ENCODE measurements around the gene IRX2. TPM values are rescaled to one million over a fixed set of nuclear protein-coding genes. Genes with fewer than 3 reads are reported as not detected.

The IRX2 gene
- total RNA-seq, 1 donor from 2014 or later, result 3.7 TPM

- no peak for TF ChIP-seq CTCF (IDR thresholded peaks at IDR 0.05)
- TF ChIP-seq POLR2AphosphoS5 (IDR thresholded peaks at IDR 0.05; ENCODE audit: insufficient read depth in 1 of 2, low read depth in 1 of 2), result no peak
- no peak for TF ChIP-seq POLR2A (IDR thresholded peaks at IDR 0.05)
- Histone ChIP-seq H3K36me3 (no peaks in the 10 kb centered on the region), H3K27ac (no peak overlapping the region), H3K4me3 (no peak overlapping the region), H3K9me3 (no peaks in the 10 kb centered on the region), H3K4me1 (no peaks in the 10 kb centered on the region), H3K27me3 (no peaks in the 10 kb centered on the region)
- no peak for DNase-seq (ENCODE audit: extremely low spot score in 2 of 2)
- intact Hi-C loops (cut with DNase I), result no loop called here
Measured at GRCh38 chr5:2709976-2710689, 41.3 kb downstream of the IRX2 start.

- Histone ChIP-seq H3K4me3 (no peak overlapping the region), H3K27ac (no peak overlapping the region), H3K4me1 (no peaks in the 10 kb centered on the region), H3K27me3 (no peaks in the 10 kb centered on the region), H3K36me3 (no peaks in the 10 kb centered on the region), H3K9me3 (no peaks in the 10 kb centered on the region)
- TF ChIP-seq CTCF (IDR thresholded peaks at IDR 0.05) (no peak), POLR2A (IDR thresholded peaks at IDR 0.05) (no peak), POLR2AphosphoS5 (IDR thresholded peaks at IDR 0.05; ENCODE audit: insufficient read depth in 1 of 2, low read depth in 1 of 2) (no peak)
- no peak for DNase-seq (ENCODE audit: extremely low spot score in 2 of 2)
- intact Hi-C loops (cut with DNase I), result no loop called here
Measured at GRCh38 chr5:2708751-2709150, 42.7 kb downstream of the IRX2 start.

- TF ChIP-seq CTCF (IDR thresholded peaks at IDR 0.05) (no peak), POLR2AphosphoS5 (IDR thresholded peaks at IDR 0.05; ENCODE audit: insufficient read depth in 1 of 2, low read depth in 1 of 2) (no peak), POLR2A (IDR thresholded peaks at IDR 0.05) (no peak)
- no peaks in the 10 kb centered on the region for H3K4me1 ChIP-seq
- H3K27ac ChIP-seq, result no peak overlapping the region
- no peak overlapping the region for H3K4me3 ChIP-seq
- intact Hi-C loops (cut with DNase I), result no loop called here
- no peaks in the 10 kb centered on the region for H3K27me3 ChIP-seq
- no peak for DNase-seq (ENCODE audit: extremely low spot score in 2 of 2)
- H3K9me3 ChIP-seq, result no peaks in the 10 kb centered on the region
- no peaks in the 10 kb centered on the region for H3K36me3 ChIP-seq
Measured at GRCh38 chr5:2708132-2708531, 43.3 kb downstream of the IRX2 start.

- no peak overlapping the region for H3K27ac ChIP-seq
- no peaks in the 10 kb centered on the region for H3K36me3 ChIP-seq
- no peaks in the 10 kb centered on the region for H3K4me1 ChIP-seq
- no peak for TF ChIP-seq POLR2AphosphoS5 (IDR thresholded peaks at IDR 0.05; ENCODE audit: insufficient read depth in 1 of 2, low read depth in 1 of 2)
- TF ChIP-seq POLR2A (IDR thresholded peaks at IDR 0.05), result no peak
- TF ChIP-seq CTCF (IDR thresholded peaks at IDR 0.05), result no peak
- H3K9me3 ChIP-seq, result no peaks in the 10 kb centered on the region
- intact Hi-C loops (cut with DNase I), result no loop called here
- no peak overlapping the region for H3K4me3 ChIP-seq
- no peak for DNase-seq (ENCODE audit: extremely low spot score in 2 of 2)
- H3K27me3 ChIP-seq, result no peaks in the 10 kb centered on the region
Measured at GRCh38 chr5:2705861-2706260, 45.6 kb downstream of the IRX2 start.

GRCh38 chr5:2704806-2705645 is 46.5 kb downstream of the IRX2 start:
- intact Hi-C loops (cut with DNase I), result no loop called here
- Histone ChIP-seq H3K27ac (no peak overlapping the region), H3K4me3 (no peak overlapping the region), H3K9me3 (no peaks in the 10 kb centered on the region), H3K27me3 (no peaks in the 10 kb centered on the region), H3K4me1 (no peaks in the 10 kb centered on the region), H3K36me3 (no peaks in the 10 kb centered on the region)
- TF ChIP-seq POLR2AphosphoS5 (IDR thresholded peaks at IDR 0.05; ENCODE audit: insufficient read depth in 1 of 2, low read depth in 1 of 2) (no peak), POLR2A (IDR thresholded peaks at IDR 0.05) (no peak), CTCF (IDR thresholded peaks at IDR 0.05) (no peak)
- DNase-seq (ENCODE audit: extremely low spot score in 2 of 2), result no peak

All from vagina (tissue), 2 donors.